CD4-positive, CD25-positive, alpha-beta regulatory T cell (primary cell): ENCODE measurements around the gene TMCC1. TPM values are rescaled to one million over a fixed set of nuclear protein-coding genes. Genes with fewer than 3 reads are reported as not detected.

Source experiments
- ATAC-seq, 2 donors: fragments of 150-1000 bp; cut with Tn5 transposase; one replicate each; pipeline ENCODE4 v1.10.0; 2021; ENCODE audit warnings: low read depth in 2 of 2, moderate number of reproducible peaks in 2 of 2, moderate library complexity in 1 of 2
- DNase-seq, 3 donors: peaks; one replicate each; pipeline versions ENCODE4 v3.0.0 to v3.0.0-alpha.2; 2012 to 2022; ENCODE audit warnings: mixed read lengths in 1 of 3
- H3K27ac ChIP-seq: one replicate; pipeline ENCODE4 v1.7.0; 2013; ENCODE audit warnings: mild to moderate bottlenecking, low read length; ENCODE audit not compliant: insufficient read depth, poor library complexity, severe bottlenecking
- H3K27me3 ChIP-seq: one replicate; pipeline ENCODE4 v1.7.0; 2013; ENCODE audit warnings: low read length; ENCODE audit not compliant: control insufficient read depth, insufficient read depth
- H3K36me3 ChIP-seq: one replicate; pipeline ENCODE4 v1.7.0; 2013; ENCODE audit warnings: mild to moderate bottlenecking, low read length, moderate library complexity; ENCODE audit not compliant: control insufficient read depth, insufficient read depth
- H3K4me1 ChIP-seq: 2 replicates; pipeline ENCODE4 v1.7.0; 2013; ENCODE audit warnings: mild to moderate bottlenecking, low read length; ENCODE audit not compliant: insufficient read depth, control insufficient read depth, poor library complexity, severe bottlenecking
- H3K4me3 ChIP-seq: one replicate; pipeline ENCODE4 v1.7.0; 2013; ENCODE audit warnings: low read depth, mild to moderate bottlenecking, low read length, moderate library complexity
- H3K9me3 ChIP-seq, 2 experiments: 1 replicate in 1 of 2; 2 replicates in 1 of 2; pipeline ENCODE4 v1.7.0; 2013; ENCODE audit warnings: low read length in 2 of 2, mild to moderate bottlenecking in 1 of 2, moderate library complexity in 1 of 2; ENCODE audit not compliant: control insufficient read depth in 2 of 2
- H3K27ac Mint-ChIP-seq, 3 donors: one replicate each; pipeline ENCODE4 v1.8.0; 2020 to 2022; ENCODE audit warnings: mild to moderate bottlenecking in 3 of 3, mixed read lengths in 3 of 3, moderate library complexity in 2 of 3
- H3K27me3 Mint-ChIP-seq: one replicate; pipeline ENCODE4 v1.8.0; 2022; ENCODE audit warnings: mild to moderate bottlenecking, mixed read lengths
- H3K36me3 Mint-ChIP-seq: one replicate; pipeline ENCODE4 v1.8.0; 2020; ENCODE audit warnings: mixed read lengths
- H3K4me1 Mint-ChIP-seq, 4 donors: one replicate each; pipeline ENCODE4 v1.8.0; 2020 to 2022; ENCODE audit warnings: mixed read lengths in 4 of 4, mild to moderate bottlenecking in 1 of 4
- H3K4me3 Mint-ChIP-seq, 4 donors: one replicate each; pipeline ENCODE4 v1.8.0; 2020 to 2022; ENCODE audit warnings: mild to moderate bottlenecking in 4 of 4, mixed read lengths in 4 of 4, moderate library complexity in 3 of 4
- H3K9me3 Mint-ChIP-seq, 7 donors: one replicate each; pipeline ENCODE4 v1.8.0; 2020 to 2022; ENCODE audit warnings: mixed read lengths in 7 of 7, mild to moderate bottlenecking in 3 of 7, moderate library complexity in 2 of 7
- polyA plus RNA-seq, 4 donors: library from polyadenylated mRNA; unstranded; fragments of 300-500 nt; fragmentation: Illumina TruSeq; gene quantifications; one replicate each; pipeline ENCODE4 v1.2.3, GENCODE V29; 2021
- total RNA-seq: library from RNA; stranded (reverse); gene quantifications from one replicate; pipeline ENCODE4 v1.2.3, GENCODE V29; 2022

Gene TMCC1
- total and polyA plus RNA-seq, 5 donors from 2014 or later: 5.2 to 29.2 (median 6.2) TPM

DNA sequence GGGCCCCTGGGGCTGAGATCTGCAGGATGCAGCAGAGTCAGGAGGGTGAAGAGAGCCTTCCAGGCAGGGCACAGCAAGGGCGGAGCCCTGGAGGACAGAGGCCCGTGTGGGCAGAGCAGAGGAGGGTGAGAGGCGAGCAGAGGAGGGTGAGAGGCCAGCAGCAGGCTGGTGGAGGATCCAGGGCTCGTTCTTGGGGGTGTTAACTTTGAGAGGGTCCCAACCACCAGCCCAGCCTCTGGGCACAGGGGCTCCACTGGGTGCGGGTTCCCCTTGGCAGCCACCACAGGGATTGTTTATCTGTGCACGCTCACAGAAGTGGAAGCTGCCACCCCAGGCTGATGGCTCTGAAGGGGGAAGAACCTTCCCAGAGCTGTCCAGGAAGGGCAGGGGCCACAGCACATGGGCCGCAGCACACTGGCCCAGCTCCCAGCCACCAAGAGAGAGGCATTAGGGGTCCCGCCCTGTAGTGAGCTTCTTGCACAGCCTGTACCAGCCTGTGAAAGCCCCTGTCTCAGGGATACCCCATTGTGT, 277.7 kb downstream of the TMCC1 start:
- H3K4me1 Mint-ChIP-seq: peaks cover 0 to 11% (median 1%) of the 10 kb centered on the region in 4 donors
- no peaks in the 10 kb centered on the region for H3K9me3 Mint-ChIP-seq
- no peaks in the 10 kb centered on the region for H3K27me3 ChIP-seq
- H3K27ac ChIP-seq: no peak overlapping the region
- no peak overlapping the region for H3K4me3 Mint-ChIP-seq
- DNase-seq (no peak), ATAC-seq (no peak)
- H3K4me1 ChIP-seq: no peaks in the 10 kb centered on the region
- H3K9me3 ChIP-seq: no peaks in the 10 kb centered on the region
- H3K4me3 ChIP-seq: no peak overlapping the region
- no peaks in the 10 kb centered on the region for H3K36me3 Mint-ChIP-seq
- no peaks in the 10 kb centered on the region for H3K36me3 ChIP-seq
- H3K27me3 Mint-ChIP-seq: peaks cover 10% of the 10 kb centered on the region
- H3K27ac Mint-ChIP-seq: no peak overlapping the region

DNA sequence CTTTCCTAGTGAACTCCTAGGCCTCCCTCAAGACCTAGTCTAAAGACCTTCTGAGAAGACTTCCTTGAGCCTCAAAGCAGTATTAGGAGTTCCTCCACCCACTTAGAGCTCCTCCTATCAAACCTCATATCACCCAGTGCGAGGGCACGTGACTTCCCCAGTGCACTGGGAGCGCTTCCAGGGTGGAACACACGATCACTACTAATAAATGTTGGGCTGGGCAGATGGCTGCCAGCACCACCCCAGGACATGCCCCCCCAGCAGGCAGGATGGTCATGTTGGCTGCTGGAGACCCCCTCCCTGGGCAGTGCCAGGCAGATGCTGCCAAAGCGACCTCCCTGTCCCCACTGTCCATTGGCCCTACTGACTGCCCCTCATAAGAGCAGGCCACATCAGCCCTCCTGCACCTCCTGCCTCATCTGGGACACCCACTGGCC, 278.6 kb downstream of the TMCC1 start:
- H3K9me3 ChIP-seq: no peaks in the 10 kb centered on the region
- H3K36me3 Mint-ChIP-seq: no peaks in the 10 kb centered on the region
- no peaks in the 10 kb centered on the region for H3K27me3 ChIP-seq
- no peak overlapping the region for H3K27ac Mint-ChIP-seq
- H3K9me3 Mint-ChIP-seq: no peaks in the 10 kb centered on the region
- no peaks in the 10 kb centered on the region for H3K4me1 ChIP-seq
- H3K4me3 ChIP-seq: no peak overlapping the region
- H3K4me1 Mint-ChIP-seq: peaks cover 0 to 11% (median 1%) of the 10 kb centered on the region in 4 donors
- H3K4me3 Mint-ChIP-seq: peak overlapping the region in 1 of 4 donors; percentile 25
- peaks cover 12% of the 10 kb centered on the region for H3K27me3 Mint-ChIP-seq
- no peak for ATAC-seq
- no peak for DNase-seq
- H3K36me3 ChIP-seq: no peaks in the 10 kb centered on the region
- H3K27ac ChIP-seq: no peak overlapping the region

DNA sequence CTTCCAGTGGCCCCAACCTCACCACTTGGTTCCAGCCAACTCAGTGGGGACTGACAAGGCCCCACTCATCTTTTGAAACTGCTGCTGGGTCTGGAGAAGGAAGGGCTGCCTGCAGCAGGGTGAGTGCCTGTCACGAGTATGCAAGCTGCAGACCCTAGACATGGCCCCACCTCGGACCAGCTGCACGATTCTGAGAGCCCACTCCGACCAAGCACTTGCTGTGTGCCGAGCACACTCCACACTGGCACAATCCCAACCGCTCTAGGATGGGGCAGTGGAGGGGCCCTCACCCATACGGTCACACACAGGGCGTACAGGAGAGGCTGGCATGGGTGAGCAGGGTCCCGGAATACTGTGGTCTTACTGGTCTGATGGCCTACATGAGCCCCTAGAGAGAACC, 279.1 kb downstream of the TMCC1 start:
- no peaks in the 10 kb centered on the region for H3K9me3 Mint-ChIP-seq
- Histone ChIP-seq H3K27ac (no peak overlapping the region), H3K4me3 (no peak overlapping the region), H3K36me3 (no peaks in the 10 kb centered on the region), H3K9me3 (no peaks in the 10 kb centered on the region), H3K27me3 (no peaks in the 10 kb centered on the region), H3K4me1 (no peaks in the 10 kb centered on the region)
- no peak overlapping the region for H3K4me3 Mint-ChIP-seq
- DNase-seq (no peak), ATAC-seq (no peak)
- no peaks in the 10 kb centered on the region for H3K36me3 Mint-ChIP-seq
- peaks cover 16% of the 10 kb centered on the region for H3K27me3 Mint-ChIP-seq
- no peak overlapping the region for H3K27ac Mint-ChIP-seq
- H3K4me1 Mint-ChIP-seq: peaks cover 0 to 11% (median 1%) of the 10 kb centered on the region in 4 donors

DNA sequence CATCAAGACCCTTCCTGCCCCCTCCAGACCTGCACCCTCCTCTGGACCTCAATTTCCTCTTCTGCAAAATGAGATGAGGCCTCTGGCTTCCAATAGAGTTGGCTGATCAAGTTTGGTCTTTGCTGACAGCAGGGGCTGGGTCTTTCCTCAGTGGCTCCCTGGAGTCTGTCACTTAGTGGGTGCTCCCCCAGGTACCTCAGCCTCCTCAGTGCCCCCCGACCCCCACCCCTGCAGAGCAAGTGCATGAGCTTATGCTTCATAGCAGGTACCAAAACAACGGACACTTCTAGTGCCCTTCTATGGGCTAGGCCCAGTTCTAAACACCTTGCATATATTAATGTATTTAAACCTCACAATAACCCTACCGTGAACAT, 280.2 kb downstream of the TMCC1 start:
- Mint-ChIP-seq H3K4me3 (peak overlapping the region in 1 of 4 donors; percentile 58), H3K27me3 (peaks cover 19% of the 10 kb centered on the region), H3K9me3 (peaks cover 0 to 2% (median 0%) of the 10 kb centered on the region in 7 donors), H3K27ac (peak overlapping the region in 1 of 3 donors; percentile 48), H3K4me1 (peaks cover 0 to 11% (median 0%) of the 10 kb centered on the region in 4 donors), H3K36me3 (no peaks in the 10 kb centered on the region)
- H3K4me3 ChIP-seq: no peak overlapping the region
- no peak for ATAC-seq
- H3K9me3 ChIP-seq: no peaks in the 10 kb centered on the region
- DNase-seq: no peak
- no peaks in the 10 kb centered on the region for H3K4me1 ChIP-seq
- no peak overlapping the region for H3K27ac ChIP-seq
- H3K36me3 ChIP-seq: no peaks in the 10 kb centered on the region
- H3K27me3 ChIP-seq: no peaks in the 10 kb centered on the region

DNA sequence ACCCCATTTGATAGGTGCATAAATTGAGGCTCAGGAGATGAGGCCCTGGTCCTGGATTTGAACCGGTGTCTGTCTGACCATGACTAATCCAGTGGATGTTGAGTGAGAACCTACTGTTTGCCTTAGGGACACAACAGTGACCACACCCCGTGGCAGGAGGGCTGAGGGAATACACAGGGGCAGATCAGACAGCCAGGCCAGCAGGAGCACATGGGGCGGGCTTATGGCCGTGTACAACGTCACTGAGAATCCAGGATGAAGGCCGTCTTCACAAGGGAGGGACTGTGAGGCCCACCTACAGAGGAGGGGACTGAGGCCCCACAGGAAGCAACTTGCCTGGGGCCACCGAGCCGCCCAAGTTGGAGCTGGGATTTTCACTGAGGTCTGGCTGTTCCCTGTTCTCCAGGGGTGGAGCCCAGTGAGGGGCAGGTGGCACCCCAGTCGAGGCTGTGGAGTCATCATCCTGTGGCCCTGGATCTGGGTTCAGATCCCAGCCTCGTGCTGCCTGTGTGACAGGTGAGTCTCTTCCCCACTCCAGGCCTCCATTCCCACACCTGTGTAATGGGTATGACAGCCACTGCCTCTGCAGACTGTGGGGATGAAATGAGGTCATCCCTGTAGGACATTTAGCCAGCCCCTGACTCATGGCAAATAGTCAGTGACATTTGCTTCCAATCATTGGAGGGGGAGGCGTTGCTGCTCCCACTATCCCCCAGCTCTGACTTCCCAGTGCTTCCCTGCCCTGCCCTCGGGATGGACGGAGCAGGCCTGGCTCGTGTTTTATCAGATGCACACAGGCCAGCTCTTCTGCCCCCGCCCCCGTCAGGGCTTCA, 280.8 kb downstream of the TMCC1 start:
- Mint-ChIP-seq H3K4me1 (peaks cover 0 to 10% (median 0%) of the 10 kb centered on the region in 4 donors), H3K27ac (peak overlapping the region in 1 of 3 donors; percentile 48), H3K9me3 (peaks cover 0 to 2% (median 0%) of the 10 kb centered on the region in 7 donors), H3K27me3 (peaks cover 19% of the 10 kb centered on the region), H3K36me3 (no peaks in the 10 kb centered on the region), H3K4me3 (peak overlapping the region in 1 of 4 donors; percentile 58)
- H3K27ac ChIP-seq: no peak overlapping the region
- H3K36me3 ChIP-seq: no peaks in the 10 kb centered on the region
- no peak for ATAC-seq
- no peaks in the 10 kb centered on the region for H3K9me3 ChIP-seq
- no peak for DNase-seq
- no peak overlapping the region for H3K4me3 ChIP-seq
- no peaks in the 10 kb centered on the region for H3K4me1 ChIP-seq
- no peaks in the 10 kb centered on the region for H3K27me3 ChIP-seq

DNA sequence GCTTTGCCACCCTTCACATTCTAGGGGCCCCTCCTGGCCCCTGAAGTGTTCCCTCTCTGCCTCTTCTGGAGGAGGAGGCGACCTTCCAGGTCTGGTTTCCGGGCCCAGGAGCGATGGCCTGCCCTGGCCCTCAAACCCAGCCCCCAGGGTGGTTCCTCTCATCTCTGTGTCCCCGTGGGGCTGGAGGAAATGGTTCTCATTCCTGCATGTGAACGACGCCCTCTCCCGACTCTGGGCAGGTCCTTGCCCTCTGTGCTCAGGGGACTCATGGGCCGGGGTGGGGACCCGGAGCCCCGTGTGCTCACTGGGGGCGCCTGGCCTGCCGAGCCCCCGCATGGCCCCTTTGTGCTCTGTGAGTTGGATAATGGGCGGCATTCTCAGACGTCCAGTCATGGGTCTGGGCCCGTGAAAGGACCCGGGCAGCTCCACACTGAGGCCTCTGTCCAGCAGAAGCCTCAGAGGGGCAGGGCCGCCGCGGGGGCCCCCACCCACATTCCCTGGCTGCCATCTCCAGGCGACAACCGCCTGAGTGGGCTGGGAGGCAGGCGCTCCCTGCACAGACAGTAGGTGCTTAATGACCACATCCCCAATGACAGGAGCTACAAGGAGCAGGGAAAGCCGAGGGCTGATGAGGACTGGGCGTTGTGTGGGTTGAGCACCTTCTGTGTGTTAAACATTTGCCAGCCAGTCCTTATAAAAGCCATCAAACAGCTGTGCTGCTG, 281.5 kb downstream of the TMCC1 start:
- DNase-seq: no peak
- no peaks in the 10 kb centered on the region for H3K36me3 Mint-ChIP-seq
- no peak overlapping the region for H3K27ac Mint-ChIP-seq
- no peak for ATAC-seq
- Histone ChIP-seq H3K4me3 (no peak overlapping the region), H3K27me3 (no peaks in the 10 kb centered on the region), H3K36me3 (no peaks in the 10 kb centered on the region), H3K9me3 (no peaks in the 10 kb centered on the region), H3K27ac (no peak overlapping the region), H3K4me1 (peaks cover 6% of the 10 kb centered on the region)
- no peak overlapping the region for H3K4me3 Mint-ChIP-seq
- peaks cover 27% of the 10 kb centered on the region for H3K27me3 Mint-ChIP-seq
- peaks cover 0 to 15% (median 3%) of the 10 kb centered on the region in 4 donors for H3K4me1 Mint-ChIP-seq
- H3K9me3 Mint-ChIP-seq: peaks cover 0 to 2% (median 0%) of the 10 kb centered on the region in 7 donors

DNA sequence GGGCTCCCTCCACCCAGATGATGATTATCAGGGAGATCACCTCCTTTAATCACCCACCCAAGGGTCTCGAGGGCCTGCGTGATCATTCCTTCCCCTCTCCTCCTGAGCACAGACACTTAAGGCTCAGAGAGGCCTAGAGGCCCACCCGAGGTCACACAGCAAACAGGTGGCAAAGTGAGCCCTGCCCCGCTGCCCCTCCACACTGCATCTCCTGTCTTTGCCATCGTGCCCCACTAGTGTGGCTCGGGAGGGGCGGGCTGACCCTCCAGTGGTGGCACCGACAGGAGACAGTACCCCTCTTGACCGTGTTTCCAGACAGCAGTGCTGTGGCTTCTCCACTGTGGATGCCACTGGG, 282.1 kb downstream of the TMCC1 start:
- no peak for ATAC-seq
- H3K27ac Mint-ChIP-seq: peak overlapping the region in 1 of 3 donors; percentile 67
- H3K4me3 Mint-ChIP-seq: no peak overlapping the region

More for the DNA sequence above, 282.1 kb downstream of the TMCC1 start:
- Mint-ChIP-seq H3K4me1 (peaks cover 0 to 16% (median 3%) of the 10 kb centered on the region in 4 donors), H3K27me3 (peaks cover 28% of the 10 kb centered on the region), H3K9me3 (peaks cover 0 to 2% (median 0%) of the 10 kb centered on the region in 7 donors), H3K36me3 (no peaks in the 10 kb centered on the region)
- no peaks in the 10 kb centered on the region for H3K9me3 ChIP-seq
- no peak overlapping the region for H3K27ac ChIP-seq
- no peaks in the 10 kb centered on the region for H3K27me3 ChIP-seq
- H3K4me3 ChIP-seq: no peak overlapping the region
- no peaks in the 10 kb centered on the region for H3K36me3 ChIP-seq
- DNase-seq: no peak
- peaks cover 7% of the 10 kb centered on the region for H3K4me1 ChIP-seq
